Measurements from ENCODE around the gene MRAP.

Gene MRAP

GRCh38 chr21:32336711-32337110 lies 38.1 kb downstream of the MRAP start:
- no peak for TF ChIP-seq CTCF (IDR thresholded peaks at IDR 0.05)
- no peak overlapping the region for H3K27ac ChIP-seq
- H3K4me3 ChIP-seq: no peak overlapping the region
- no peak for DNase-seq (ENCODE audit: low spot score)

GRCh38 chr21:32337206-32337605 lies 38.6 kb downstream of the MRAP start:
- TF ChIP-seq CTCF (IDR thresholded peaks at IDR 0.05): no peak
- DNase-seq (ENCODE audit: low spot score): no peak
- no peak overlapping the region for H3K27ac ChIP-seq

GRCh38 chr21:32338209-32338921 lies 39.7 kb downstream of the MRAP start:
- no peak overlapping the region for H3K27ac ChIP-seq
- TF ChIP-seq CTCF (IDR thresholded peaks at IDR 0.05): no peak
- no peak overlapping the region for H3K4me3 ChIP-seq
- no peak for DNase-seq (ENCODE audit: low spot score)

More at GRCh38 chr21:32337206-32337605, 38.6 kb downstream of the MRAP start:
- H3K4me3 ChIP-seq: no peak overlapping the region

- DNase-seq (ENCODE audit: low spot score): no peak
- Histone ChIP-seq H3K4me3 (no peak overlapping the region), H3K27ac (no peak overlapping the region)
- no peak for TF ChIP-seq CTCF (IDR thresholded peaks at IDR 0.05)
Observed at GRCh38 chr21:32340863-32341848, 42.5 kb downstream of the MRAP start.

GRCh38 chr21:32346951-32347350 lies 48.3 kb downstream of the MRAP start:
- no peak overlapping the region for H3K4me3 ChIP-seq
- no peak for DNase-seq (ENCODE audit: low spot score)
- no peak for TF ChIP-seq CTCF (IDR thresholded peaks at IDR 0.05)
- no peak overlapping the region for H3K27ac ChIP-seq

- no peak for DNase-seq (ENCODE audit: low spot score)
- no peak for TF ChIP-seq CTCF (IDR thresholded peaks at IDR 0.05)
- no peak overlapping the region for H3K27ac ChIP-seq
- H3K4me3 ChIP-seq: no peak overlapping the region
Observed at GRCh38 chr21:32347351-32347750, 48.7 kb downstream of the MRAP start.

All from coronary artery (tissue), 2 donors.